HepG2 (cell line): ENCODE measurements around the gene TCF25. TPM values are rescaled to one million over a fixed set of nuclear protein-coding genes. Genes with fewer than 3 reads are reported as not detected.

Experiments
- ETV6 ChIP-seq: sonication (generic); formaldehyde crosslinking; conservative IDR thresholded peaks from 2 replicates; pipeline ENCODE4 v1.4.0; 2020; ENCODE audit warnings: missing genetic modification reagents
- GABPA ChIP-seq, 2 experiments: IDR thresholded peaks; 2 replicates each; pipeline ENCODE4 v1.6.1; 2011 to 2016; ENCODE audit warnings: low read depth in 2 of 2, low read length in 1 of 2, missing biosample characterization in 1 of 2, missing genetic modification characterization in 1 of 2
- GMEB1 ChIP-seq: sonication (generic); formaldehyde crosslinking; IDR thresholded peaks from 2 replicates; pipeline ENCODE4 v1.5.1; 2020; ENCODE audit warnings: missing genetic modification reagents, mild to moderate bottlenecking, borderline replicate concordance
- HMG20B ChIP-seq: conservative IDR thresholded peaks from 2 replicates; pipeline ENCODE4 v1.6.1; 2016; ENCODE audit warnings: missing genetic modification reagents, missing compliant biosample characterization
- JDP2 ChIP-seq: sonication (generic); formaldehyde crosslinking; IDR thresholded peaks from 2 replicates; pipeline ENCODE4 v1.8.1; 2022; ENCODE audit warnings: missing genetic modification reagents, borderline replicate concordance
- KMT2B ChIP-seq: IDR thresholded peaks from 2 replicates; pipeline ENCODE4 v1.6.1; 2016; ENCODE audit warnings: missing genetic modification reagents, missing compliant biosample characterization
- SNAPC4 ChIP-seq: sonication (generic); formaldehyde crosslinking; IDR thresholded peaks from 2 replicates; pipeline ENCODE4 v1.4.0; 2020; ENCODE audit warnings: mild to moderate bottlenecking, missing genetic modification reagents
- SOX6 ChIP-seq, 2 experiments: fragments of 450-650 bp in 1 of 2; sonication (generic) in 1 of 2; formaldehyde crosslinking in 1 of 2; IDR thresholded peaks; 2 replicates each; pipeline versions ENCODE4 v1.4.0 to v1.6.1; 2017 to 2020; ENCODE audit warnings: antibody characterized with exemption in 1 of 2, mild to moderate bottlenecking in 1 of 2, missing genetic modification reagents in 1 of 2
- XRCC5 ChIP-seq: fragments of 200-400 bp; formaldehyde crosslinking; optimal IDR thresholded peaks from 2 replicates; pipeline ENCODE3; 2017; ENCODE audit warnings: mild to moderate bottlenecking, low read length
- ZBTB26 ChIP-seq: IDR thresholded peaks from 2 replicates; pipeline ENCODE4 v1.6.1; 2016; ENCODE audit warnings: missing compliant biosample characterization, missing genetic modification reagents, borderline replicate concordance
- ZBTB37 ChIP-seq: sonication (generic); formaldehyde crosslinking; IDR thresholded peaks from 2 replicates; pipeline ENCODE4 v1.4.0; 2020; ENCODE audit warnings: mild to moderate bottlenecking, missing genetic modification reagents
- ZFP41 ChIP-seq: sonication (generic); formaldehyde crosslinking; IDR thresholded peaks from 2 replicates; pipeline ENCODE4 v1.4.0; 2020; ENCODE audit warnings: mild to moderate bottlenecking, missing genetic modification reagents, borderline replicate concordance
- ZNF333 ChIP-seq: sonication (generic); formaldehyde crosslinking; IDR thresholded peaks from 2 replicates; pipeline ENCODE4 v1.4.0; 2020; ENCODE audit warnings: mild to moderate bottlenecking, missing genetic modification reagents, borderline replicate concordance
- ZXDC ChIP-seq: sonication (generic); formaldehyde crosslinking; IDR thresholded peaks from 2 replicates; pipeline ENCODE4 v1.5.0; 2020; ENCODE audit warnings: mild to moderate bottlenecking, missing genetic modification reagents
- polyA plus RNA-seq, 8 experiments: library from polyadenylated mRNA; depleted of rRNA in 3 of 8; stranded (reverse) in 7 of 8; unstranded in 1 of 8; fragments of >200 nt; fragmentation: Illumina TruSeq in 4 of 8; extraction: Trizol in 4 of 8; gene quantifications; 2 replicates each; pipeline versions ENCODE4 v1.2.1 to v1.2.3, GENCODE V29; 2011 to 2016; ENCODE audit warnings: low read depth in 4 of 8, missing spikeins in 1 of 8, mixed read lengths in 1 of 8; ENCODE audit not compliant: insufficient read depth in 1 of 8
- total RNA-seq, 5 experiments: library from RNA; depleted of rRNA; stranded (reverse); fragments of >200 nt; fragmentation: Illumina TruSeq; extraction: Trizol; gene quantifications; 2 replicates each; pipeline ENCODE4 v1.2.3, GENCODE V29; 2016; ENCODE audit warnings: low read depth in 1 of 5

TCF25 gene
- total and polyA plus RNA-seq, 2 of the 13 experiments (the other 11 are each of a cell fraction or from before 2014, with no cell fraction given): 138 to 206 TPM

GRCh38 chr16:89860747-89861304 lies 12.6 kb upstream of the TCF25 start (continued):
- no peak for TF ChIP-seq GABPA (IDR thresholded peaks at IDR 0.05; ENCODE audit: low read depth, low read length)
- no peak for TF ChIP-seq GABPA (CRISPR knock-in tag; IDR thresholded peaks at IDR 0.05; ENCODE audit: low read depth)
- TF ChIP-seq ZXDC: 0 out of 2 replicates have a peak, but pooled peaks have one; percentile 32
- no peak for TF ChIP-seq JDP2
- TF ChIP-seq GMEB1 (CRISPR knock-in tag): peak; percentile 30; the same call in 1 of the 2 replicates
- TF ChIP-seq ZBTB26 (CRISPR knock-in tag): no peak
- no peak for TF ChIP-seq ZFP41
- no peak for TF ChIP-seq ZBTB37 (CRISPR knock-in tag)
- TF ChIP-seq SOX6 (IDR thresholded peaks at IDR 0.05): no peak
- TF ChIP-seq SOX6 (CRISPR knock-in tag; IDR thresholded peaks at IDR 0.05): peak; percentile 3
- peak; percentile 46; the same call in 1 of the 2 replicates for TF ChIP-seq KMT2B (CRISPR knock-in tag)
- TF ChIP-seq HMG20B (CRISPR knock-in tag): no peak
- TF ChIP-seq ETV6: peak; percentile 60; the same call in 1 of the 2 replicates
- TF ChIP-seq XRCC5: peak; percentile 91
- TF ChIP-seq SNAPC4: no peak
- TF ChIP-seq ZNF333 (CRISPR knock-in tag): peak; percentile 78; the same call in 1 of the 2 replicates
